Activated CD8-positive, alpha-beta memory T cell treated with anti-CD3 and anti-CD28 coated beads for 24 hours (primary cell): ENCODE measurements around the gene NOP16.

Experiments
- DNase-seq: peaks from one replicate; pipeline ENCODE4 v3.0.0-alpha.2; 2020

NOP16 gene

GRCh38 chr5:176355400-176356178 lies 32.8 kb downstream of the NOP16 start:
- no peak for DNase-seq

- no peak for DNase-seq
Observed at GRCh38 chr5:176353533-176353932, 34.9 kb downstream of the NOP16 start.

GRCh38 chr5:176352116-176352878 lies 36.1 kb downstream of the NOP16 start:
- no peak for DNase-seq

- no peak for DNase-seq
Observed at GRCh38 chr5:176350416-176350815, 38.0 kb downstream of the NOP16 start.

- DNase-seq, result no peak
Observed at GRCh38 chr5:176342766-176343458, 45.5 kb downstream of the NOP16 start.

- no peak for DNase-seq
Observed at GRCh38 chr5:176342158-176342483, 46.3 kb downstream of the NOP16 start.

GRCh38 chr5:176341325-176342157 lies 46.9 kb downstream of the NOP16 start:
- no peak for DNase-seq

- no peak for DNase-seq
Observed at GRCh38 chr5:176339304-176339703, 49.1 kb downstream of the NOP16 start.

- no peak for DNase-seq
Observed at GRCh38 chr5:176337913-176338312, 50.5 kb downstream of the NOP16 start.

GRCh38 chr5:176334031-176334770 lies 54.2 kb downstream of the NOP16 start:
- DNase-seq, result no peak
